ENCODE measurements around the gene MTCL1. TPM values are rescaled to one million over a fixed set of nuclear protein-coding genes. Genes with fewer than 3 reads are reported as not detected.

Gene MTCL1
- polyA plus RNA-seq, 3 donors: not detected

DNA sequence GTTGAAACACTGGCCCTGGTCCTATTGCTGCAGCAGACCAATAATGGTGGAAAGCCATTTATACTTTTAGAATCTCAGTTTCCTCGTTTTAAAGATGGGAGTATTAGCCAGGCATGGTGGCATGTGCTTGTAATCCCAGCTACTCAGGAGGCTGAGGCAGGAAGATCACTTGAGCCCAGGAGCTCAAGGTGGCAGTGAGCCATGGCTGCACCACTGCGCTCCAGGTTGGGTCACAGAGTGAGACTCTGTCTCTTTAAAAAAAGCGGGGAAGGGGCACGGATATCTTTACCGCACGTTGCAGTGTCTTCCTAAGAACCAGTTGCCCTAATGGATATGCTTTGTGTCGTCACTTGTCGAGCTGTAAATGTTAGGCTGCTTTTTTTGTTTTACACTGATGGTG, 8.3 kb downstream of the MTCL1 start:
- H3K36me3 ChIP-seq (replicated peaks in 1 of 2; ENCODE audit: control insufficient read depth in 1 of 2, insufficient read depth in 2 of 2, low read length in 2 of 2): no peaks in the 10 kb centered on the region
- DNase-seq: no peak
- no peak overlapping the region for H2AFZ ChIP-seq (ENCODE audit: insufficient read depth, low read depth, low read length, poor library complexity, severe bottlenecking)
- peaks cover 6% of the 10 kb centered on the region in 2 donors for H3K27me3 ChIP-seq (ENCODE audit: control insufficient read depth in 2 of 2, insufficient read depth in 2 of 2, low read length in 2 of 2)
- no peak overlapping the region for H3K4me3 ChIP-seq (replicated peaks in 1 of 3; ENCODE audit: low read depth in 2 of 3, low read length in 3 of 3)
- no peak overlapping the region for H3K9ac ChIP-seq (ENCODE audit: insufficient read depth, low read length, poor library complexity, severe bottlenecking)
- H3K79me2 ChIP-seq (ENCODE audit: insufficient read depth, low read length): no peaks in the 10 kb centered on the region
- TF ChIP-seq, protein P1, sequence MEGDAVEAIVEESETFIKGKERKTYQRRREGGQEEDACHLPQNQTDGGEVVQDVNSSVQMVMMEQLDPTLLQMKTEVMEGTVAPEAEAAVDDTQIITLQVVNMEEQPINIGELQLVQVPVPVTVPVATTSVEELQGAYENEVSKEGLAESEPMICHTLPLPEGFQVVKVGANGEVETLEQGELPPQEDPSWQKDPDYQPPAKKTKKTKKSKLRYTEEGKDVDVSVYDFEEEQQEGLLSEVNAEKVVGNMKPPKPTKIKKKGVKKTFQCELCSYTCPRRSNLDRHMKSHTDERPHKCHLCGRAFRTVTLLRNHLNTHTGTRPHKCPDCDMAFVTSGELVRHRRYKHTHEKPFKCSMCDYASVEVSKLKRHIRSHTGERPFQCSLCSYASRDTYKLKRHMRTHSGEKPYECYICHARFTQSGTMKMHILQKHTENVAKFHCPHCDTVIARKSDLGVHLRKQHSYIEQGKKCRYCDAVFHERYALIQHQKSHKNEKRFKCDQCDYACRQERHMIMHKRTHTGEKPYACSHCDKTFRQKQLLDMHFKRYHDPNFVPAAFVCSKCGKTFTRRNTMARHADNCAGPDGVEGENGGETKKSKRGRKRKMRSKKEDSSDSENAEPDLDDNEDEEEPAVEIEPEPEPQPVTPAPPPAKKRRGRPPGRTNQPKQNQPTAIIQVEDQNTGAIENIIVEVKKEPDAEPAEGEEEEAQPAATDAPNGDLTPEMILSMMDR (IDR thresholded peaks at IDR 0.05): no peak
- WGBS (ENCODE audit: insufficient coverage): 74% methylated on average over 7 of the region's 8 CpGs
- Mint-ChIP-seq H3K9me3 (peaks cover 0 to 15% (median 6%) of the 10 kb centered on the region in 7 donors), H3K27me3 (ENCODE audit: low read depth in 3 of 3) (peaks cover 6 to 45% (median 31%) of the 10 kb centered on the region in 3 donors), H3K36me3 (no peaks in the 10 kb centered on the region), H3K4me1 (no peaks in the 10 kb centered on the region), H3K27ac (no peak overlapping the region), H3K4me3 (no peak overlapping the region)
- H3K27ac ChIP-seq (ENCODE audit: low read depth in 1 of 2, low read length in 2 of 2): no peak overlapping the region
- H4K20me1 ChIP-seq (ENCODE audit: insufficient read depth, low read length): no peaks in the 10 kb centered on the region
- H3K9me3 ChIP-seq (replicated peaks in 1 of 2; ENCODE audit: control insufficient read depth in 1 of 2, insufficient read depth in 1 of 2, low read length in 2 of 2): peaks cover 0 to 3% of the 10 kb centered on the region in 2 donors
- no peaks in the 10 kb centered on the region for H3K4me1 ChIP-seq (ENCODE audit: control insufficient read depth in 1 of 2, insufficient read depth in 2 of 2, low read length in 2 of 2)
- intact Hi-C loops (cut with micrococcal nuclease): no loop called here
- no peak overlapping the region for H3K4me2 ChIP-seq (replicated peaks; ENCODE audit: extremely low read depth, low read length, poor library complexity, severe bottlenecking)

DNA sequence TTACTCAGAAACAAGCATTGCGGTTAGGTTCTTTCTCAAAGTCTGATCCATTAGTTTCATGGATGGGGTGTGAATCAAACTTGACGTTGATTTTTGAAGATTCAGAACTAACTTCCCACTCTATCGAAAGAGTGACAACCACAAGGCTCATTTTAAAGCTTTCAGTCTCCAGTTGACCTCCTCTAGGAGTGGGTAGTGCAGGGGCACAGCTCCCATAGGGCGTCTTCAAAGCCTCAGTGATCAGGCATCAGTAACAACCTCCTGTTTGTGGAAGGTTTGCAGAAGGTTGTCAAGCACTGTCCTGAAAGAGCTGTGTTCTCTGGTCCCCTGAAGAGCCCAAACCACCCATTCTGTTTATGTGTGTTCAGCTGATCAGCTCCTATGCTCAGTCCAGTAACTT, 10.2 kb downstream of the MTCL1 start:
- Histone ChIP-seq H3K27ac (ENCODE audit: low read depth in 1 of 2, low read length in 2 of 2) (no peak overlapping the region), H2AFZ (ENCODE audit: insufficient read depth, low read depth, low read length, poor library complexity, severe bottlenecking) (no peak overlapping the region), H3K9ac (ENCODE audit: insufficient read depth, low read length, poor library complexity, severe bottlenecking) (no peak overlapping the region), H3K27me3 (ENCODE audit: control insufficient read depth in 2 of 2, insufficient read depth in 2 of 2, low read length in 2 of 2) (no peaks in the 10 kb centered on the region), H3K4me2 (replicated peaks; ENCODE audit: extremely low read depth, low read length, poor library complexity, severe bottlenecking) (no peak overlapping the region), H3K4me1 (ENCODE audit: control insufficient read depth in 1 of 2, insufficient read depth in 2 of 2, low read length in 2 of 2) (no peaks in the 10 kb centered on the region), H3K36me3 (replicated peaks in 1 of 2; ENCODE audit: control insufficient read depth in 1 of 2, insufficient read depth in 2 of 2, low read length in 2 of 2) (no peaks in the 10 kb centered on the region), H4K20me1 (ENCODE audit: insufficient read depth, low read length) (no peaks in the 10 kb centered on the region), H3K4me3 (replicated peaks in 1 of 3; ENCODE audit: low read depth in 2 of 3, low read length in 3 of 3) (no peak overlapping the region), H3K9me3 (replicated peaks in 1 of 2; ENCODE audit: control insufficient read depth in 1 of 2, insufficient read depth in 1 of 2, low read length in 2 of 2) (no peaks in the 10 kb centered on the region), H3K79me2 (ENCODE audit: insufficient read depth, low read length) (no peaks in the 10 kb centered on the region)
- Mint-ChIP-seq H3K9me3 (peaks cover 0 to 14% (median 5%) of the 10 kb centered on the region in 7 donors), H3K4me3 (no peak overlapping the region), H3K36me3 (no peaks in the 10 kb centered on the region), H3K4me1 (no peaks in the 10 kb centered on the region), H3K27me3 (ENCODE audit: low read depth in 3 of 3) (peaks cover 2 to 32% (median 16%) of the 10 kb centered on the region in 3 donors), H3K27ac (no peak overlapping the region)
- TF ChIP-seq, protein P1 (IDR thresholded peaks at IDR 0.05): no peak
- intact Hi-C loops (cut with micrococcal nuclease): no loop called here
- WGBS (ENCODE audit: insufficient coverage): 60% methylated on average over 1 of the region's 4 CpGs
- no peak for DNase-seq
